MCF 10A (cell line): Measurements from ENCODE around the gene CBX6. TPM values are rescaled to one million over a fixed set of nuclear protein-coding genes. Genes with fewer than 3 reads are reported as not detected.
A peak's percentile ranks its signal among the peaks of the same experiment; 100 is the strongest.

Experiments used
- BruUV-seq: library from RNA; stranded (reverse); fragments of 400-500 nt; replicated peaks from 2 replicates; lab custom pipeline; 2021; lab: Mats Ljungman, UMichigan
- CTCF ChIA-PET: fragments of 300-600 bp; sonication (Branson Sonifier 250); formaldehyde crosslinking; extraction: SDS; loops from one replicate; lab custom pipeline; 2021; ENCODE audit warnings: antibody characterized with exemption, inconsistent platforms; lab: Yijun Ruan, JAX
- POLR2A ChIA-PET: fragments of 300-600, 350-650 bp; sonication (Branson Sonifier 250); formaldehyde crosslinking; extraction: SDS; loops from one replicate; lab custom pipeline; 2020; ENCODE audit warnings: antibody characterized with exemption, inconsistent platforms; lab: Yijun Ruan, JAX
- DNase-seq: peaks from one replicate; pipeline ENCODE4 v3.0.0-alpha.2; 2018; ENCODE audit not compliant: unreplicated experiment
- H3K27ac Mint-ChIP-seq: one replicate; pipeline ENCODE4 v1.8.0; 2022; ENCODE audit warnings: mild to moderate bottlenecking, low read depth, mixed read lengths; ENCODE audit not compliant: unreplicated experiment
- H3K27me3 Mint-ChIP-seq: one replicate; pipeline ENCODE4 v1.8.0; 2022; ENCODE audit warnings: mixed read lengths; ENCODE audit not compliant: insufficient read depth, unreplicated experiment
- H3K36me3 Mint-ChIP-seq: one replicate; pipeline ENCODE4 v1.8.0; 2022; ENCODE audit warnings: mild to moderate bottlenecking, moderate library complexity, mixed read lengths; ENCODE audit not compliant: insufficient read depth, unreplicated experiment
- H3K4me1 Mint-ChIP-seq: one replicate; pipeline ENCODE4 v1.8.0; 2022; ENCODE audit warnings: mixed read lengths; ENCODE audit not compliant: insufficient read depth, unreplicated experiment
- H3K4me3 Mint-ChIP-seq: one replicate; pipeline ENCODE4 v1.8.0; 2022; ENCODE audit warnings: mild to moderate bottlenecking, moderate library complexity, mixed read lengths; ENCODE audit not compliant: unreplicated experiment
- H3K9me3 Mint-ChIP-seq: one replicate; pipeline ENCODE4 v1.8.0; 2022; ENCODE audit warnings: mixed read lengths; ENCODE audit not compliant: unreplicated experiment
- intact Hi-C: fragments of 100-400 bp; cut with micrococcal nuclease; formaldehyde crosslinking; loops from 2 replicates; pipeline ENCODE4 v1.14.1; 2022
- total RNA-seq: library from RNA; stranded (reverse); gene quantifications from 2 replicates; pipeline ENCODE4 v1.2.3, GENCODE V29; 2022
- TF ChIP-seq, protein P1 (sequence below): fragments of 200-600 bp; IDR thresholded peaks from one replicate; pipeline ENCODE4 v1.8.0; 2022; ENCODE audit warnings: antibody characterized with exemption, mild to moderate bottlenecking; ENCODE audit not compliant: unreplicated experiment

The CBX6 gene
- total RNA-seq, 1 experiment from 2014 or later: 22.9 TPM

DNA sequence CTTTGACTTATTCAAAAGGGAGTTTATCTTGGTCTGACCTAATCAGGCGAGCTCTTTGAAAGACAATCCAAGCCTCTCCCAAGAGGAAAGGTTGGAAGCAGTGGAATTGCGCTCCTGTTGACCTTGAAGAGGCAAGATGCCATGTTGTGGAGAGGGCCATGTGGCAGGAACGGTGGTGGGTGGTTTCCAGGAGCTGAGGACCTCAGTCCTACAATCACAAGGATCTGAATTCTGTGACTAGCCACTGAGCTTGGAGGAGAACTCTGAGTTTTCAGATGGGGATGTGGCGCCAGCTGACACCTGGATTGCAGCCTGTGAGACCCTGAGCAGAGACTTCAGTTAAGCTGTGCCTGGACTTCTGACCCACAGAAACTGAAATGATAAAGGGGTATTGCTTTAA, 6.0 kb upstream of the CBX6 start:
- peaks cover 10% of the 10 kb centered on the region for H3K36me3 Mint-ChIP-seq
- H3K9me3 Mint-ChIP-seq: no peaks in the 10 kb centered on the region
- peaks cover 27% of the 10 kb centered on the region for H3K4me1 Mint-ChIP-seq
- H3K27ac Mint-ChIP-seq: no peak overlapping the region
- intact Hi-C loops: no loop called here
- BruUV-seq: no TSS peak
- DNase-seq: no peak
- CTCF ChIA-PET: interaction anchor here (0.5 to 1.5 kb wide), 3 partner anchors 8 to 125 kb away, joined by 3 to 8 read pairs (median 3); no protein-coding TSS in a partner anchor
- peaks cover 95% of the 10 kb centered on the region for H3K27me3 Mint-ChIP-seq
- TF ChIP-seq, protein P1, sequence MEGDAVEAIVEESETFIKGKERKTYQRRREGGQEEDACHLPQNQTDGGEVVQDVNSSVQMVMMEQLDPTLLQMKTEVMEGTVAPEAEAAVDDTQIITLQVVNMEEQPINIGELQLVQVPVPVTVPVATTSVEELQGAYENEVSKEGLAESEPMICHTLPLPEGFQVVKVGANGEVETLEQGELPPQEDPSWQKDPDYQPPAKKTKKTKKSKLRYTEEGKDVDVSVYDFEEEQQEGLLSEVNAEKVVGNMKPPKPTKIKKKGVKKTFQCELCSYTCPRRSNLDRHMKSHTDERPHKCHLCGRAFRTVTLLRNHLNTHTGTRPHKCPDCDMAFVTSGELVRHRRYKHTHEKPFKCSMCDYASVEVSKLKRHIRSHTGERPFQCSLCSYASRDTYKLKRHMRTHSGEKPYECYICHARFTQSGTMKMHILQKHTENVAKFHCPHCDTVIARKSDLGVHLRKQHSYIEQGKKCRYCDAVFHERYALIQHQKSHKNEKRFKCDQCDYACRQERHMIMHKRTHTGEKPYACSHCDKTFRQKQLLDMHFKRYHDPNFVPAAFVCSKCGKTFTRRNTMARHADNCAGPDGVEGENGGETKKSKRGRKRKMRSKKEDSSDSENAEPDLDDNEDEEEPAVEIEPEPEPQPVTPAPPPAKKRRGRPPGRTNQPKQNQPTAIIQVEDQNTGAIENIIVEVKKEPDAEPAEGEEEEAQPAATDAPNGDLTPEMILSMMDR: no peak
- POLR2A ChIA-PET: interaction anchor here (0.6 kb wide), 1 partner anchor 215 kb away, joined by 4 read pairs; no protein-coding TSS in a partner anchor
- no peak overlapping the region for H3K4me3 Mint-ChIP-seq

DNA sequence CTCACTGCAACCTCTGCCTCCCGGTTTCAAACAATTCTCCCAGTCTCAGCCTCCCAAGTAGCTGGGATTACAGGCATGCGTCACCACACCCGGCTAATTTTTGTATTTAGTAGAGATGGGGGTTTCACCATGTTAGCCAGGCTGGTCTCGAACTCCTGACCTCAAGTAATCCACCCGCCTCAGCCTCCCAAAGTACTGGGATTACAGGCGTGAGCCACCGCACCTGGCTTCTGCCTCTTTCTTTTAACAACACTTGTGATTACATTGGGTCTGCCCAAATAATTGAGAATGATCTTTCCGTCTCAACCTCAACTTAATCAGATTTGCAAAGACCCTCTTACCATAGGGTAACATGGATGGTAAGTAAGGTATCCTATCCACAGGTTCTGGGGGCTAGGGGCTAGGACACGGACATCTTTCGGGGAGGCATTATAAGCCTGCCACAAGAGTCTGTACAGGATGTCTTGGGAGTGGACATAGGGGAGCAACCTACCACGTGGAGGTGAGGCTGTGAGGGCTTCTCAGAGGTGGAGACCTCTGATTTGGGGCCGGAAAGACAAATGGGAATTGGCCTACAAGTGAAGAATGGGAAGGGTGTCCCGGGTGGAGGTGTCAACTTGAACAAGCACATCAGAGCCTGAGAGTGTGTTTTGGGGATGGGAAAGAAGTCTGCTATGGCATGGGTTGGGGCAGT, 2.7 kb upstream of the CBX6 start:
- H3K27ac Mint-ChIP-seq: no peak overlapping the region
- peaks cover 21% of the 10 kb centered on the region for H3K4me1 Mint-ChIP-seq
- CTCF ChIA-PET: no interaction called here

GRCh38 chr22:38873469-38874411, 1.7 kb upstream of the CBX6 start:
- CTCF ChIA-PET: no interaction called here
- peaks cover 21% of the 10 kb centered on the region for H3K4me1 Mint-ChIP-seq
- H3K36me3 Mint-ChIP-seq: peaks cover 5% of the 10 kb centered on the region
- DNase-seq: peak; percentile 58
- no TSS peak for BruUV-seq
- no peaks in the 10 kb centered on the region for H3K9me3 Mint-ChIP-seq
- H3K4me3 Mint-ChIP-seq: peak overlapping the region; percentile 82
- H3K27me3 Mint-ChIP-seq: peaks cover 66% of the 10 kb centered on the region
- POLR2A ChIA-PET: interaction anchor here (0.6 to 0.7 kb wide), 3 partner anchors 9 to 487 kb away, joined by 3 to 4 read pairs (median 3); no protein-coding TSS in a partner anchor
- intact Hi-C loops: loop anchor here (5.0 kb wide), 3 partner anchors 49 to 444 kb away; partner anchors contain the start of genes APOBEC3B and RPL3
- TF ChIP-seq, protein P1: no peak
- peak overlapping the region; percentile 35 for H3K27ac Mint-ChIP-seq

More for the DNA sequence above, 2.7 kb upstream of the CBX6 start:
- TF ChIP-seq, protein P1: no peak
- DNase-seq: no peak
- H3K27me3 Mint-ChIP-seq: peaks cover 75% of the 10 kb centered on the region
- no peaks in the 10 kb centered on the region for H3K9me3 Mint-ChIP-seq
- POLR2A ChIA-PET: no interaction called here
- BruUV-seq: no TSS peak
- peaks cover 5% of the 10 kb centered on the region for H3K36me3 Mint-ChIP-seq
- H3K4me3 Mint-ChIP-seq: no peak overlapping the region
- intact Hi-C loops: loop anchor here (5.0 kb wide), 3 partner anchors 48 to 443 kb away; partner anchors contain the start of genes APOBEC3B and RPL3
